Cerebellar cortex (tissue), 1 donor: ENCODE measurements around the gene CLSTN1.

Source experiments
- DNase-seq: peaks from one replicate; pipeline ENCODE4 v3.0.0-alpha.2; 2015; ENCODE audit warnings: low spot score

Gene CLSTN1

GRCh38 chr1:9680091-9680490 is 143.7 kb downstream of the CLSTN1 start:
- no peak for DNase-seq
